HG03457 (cell line): ENCODE results near the gene KRTAP10-2.
"Not testable (repeated sequence)": the region's sequence is repeated elsewhere in the genome, so short reads cannot be mapped to it uniquely, and the experiment has no call there.

Experiments used
- ATAC-seq: cut with Tn5 transposase; IDR thresholded peaks from one replicate; pipeline ENCODE4 v1.9.1; 2021; ENCODE audit warnings: moderate number of reproducible peaks; ENCODE audit not compliant: unreplicated experiment

Gene KRTAP10-2

DNA sequence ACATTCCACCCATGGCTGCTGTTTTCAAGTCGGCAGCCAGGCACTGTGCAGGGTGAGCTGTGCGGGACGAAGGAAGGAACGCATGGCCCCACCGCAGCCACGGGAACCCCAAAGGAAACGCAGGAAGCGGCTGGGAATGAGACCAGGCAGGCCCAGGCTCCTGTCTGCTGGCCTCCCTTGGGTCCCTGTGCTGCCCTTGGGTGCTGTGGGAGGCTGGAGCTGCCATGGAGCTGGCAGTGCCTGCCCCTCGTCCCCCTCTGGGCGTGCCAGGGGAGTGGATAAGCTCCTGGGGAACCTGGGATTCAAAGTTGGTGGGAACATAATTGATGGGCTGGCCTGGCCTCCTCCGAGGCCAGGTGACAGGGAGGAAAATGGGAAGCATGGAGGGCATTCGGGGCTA, 17.0 kb upstream of the KRTAP10-2 start:
- no peak for ATAC-seq

DNA sequence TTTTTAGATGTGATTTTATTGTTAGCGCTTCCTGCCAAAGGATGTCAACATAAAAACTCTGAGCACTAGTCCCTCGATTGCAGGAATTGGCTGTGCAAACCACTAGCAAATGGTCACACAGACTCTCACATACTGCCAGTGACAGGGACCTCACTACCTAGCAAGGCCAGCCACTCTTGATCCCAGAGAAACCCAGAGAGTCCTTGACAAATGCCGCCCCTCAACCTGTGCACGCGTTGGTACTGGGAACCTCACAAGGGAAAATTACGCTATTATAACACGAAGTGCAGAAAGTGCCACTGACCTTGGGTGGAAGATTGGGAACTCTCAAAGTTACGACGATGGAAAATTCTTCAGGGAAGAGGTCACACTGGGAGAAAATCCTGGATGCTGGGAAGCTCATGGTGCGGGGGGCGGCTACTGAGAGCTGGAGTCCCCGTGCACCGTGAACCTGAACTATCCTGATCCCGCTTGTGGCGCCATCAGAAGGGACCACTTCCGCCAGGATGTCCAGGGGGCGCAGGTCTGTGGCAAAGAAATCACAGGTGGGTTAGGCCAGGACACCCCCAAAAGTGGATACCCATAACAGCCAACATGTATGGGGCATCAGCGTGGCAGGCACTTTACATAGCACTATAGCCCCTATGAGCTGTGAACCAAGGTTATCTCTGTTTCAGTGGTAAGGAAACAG, 16.3 kb upstream of the KRTAP10-2 start:
- no peak for ATAC-seq

DNA sequence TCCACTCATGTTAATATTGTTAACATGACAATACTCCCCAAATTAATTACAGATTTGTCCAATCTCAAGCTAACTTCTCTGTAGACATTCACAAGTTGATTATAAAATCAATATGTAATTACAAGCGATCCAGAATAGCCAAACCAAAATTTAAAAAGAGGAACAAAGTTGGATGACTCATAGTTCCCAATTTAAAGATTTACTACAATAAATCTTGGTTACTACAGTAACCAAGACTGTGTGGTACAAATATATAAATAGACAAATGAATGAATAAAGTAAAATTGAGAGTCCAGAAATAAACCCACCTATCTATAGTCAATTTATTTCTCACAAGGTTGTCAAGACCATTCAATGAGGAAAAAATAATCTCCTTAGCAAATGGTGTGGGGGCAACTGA, 15.1 kb upstream of the KRTAP10-2 start:
- ATAC-seq, result no peak

DNA sequence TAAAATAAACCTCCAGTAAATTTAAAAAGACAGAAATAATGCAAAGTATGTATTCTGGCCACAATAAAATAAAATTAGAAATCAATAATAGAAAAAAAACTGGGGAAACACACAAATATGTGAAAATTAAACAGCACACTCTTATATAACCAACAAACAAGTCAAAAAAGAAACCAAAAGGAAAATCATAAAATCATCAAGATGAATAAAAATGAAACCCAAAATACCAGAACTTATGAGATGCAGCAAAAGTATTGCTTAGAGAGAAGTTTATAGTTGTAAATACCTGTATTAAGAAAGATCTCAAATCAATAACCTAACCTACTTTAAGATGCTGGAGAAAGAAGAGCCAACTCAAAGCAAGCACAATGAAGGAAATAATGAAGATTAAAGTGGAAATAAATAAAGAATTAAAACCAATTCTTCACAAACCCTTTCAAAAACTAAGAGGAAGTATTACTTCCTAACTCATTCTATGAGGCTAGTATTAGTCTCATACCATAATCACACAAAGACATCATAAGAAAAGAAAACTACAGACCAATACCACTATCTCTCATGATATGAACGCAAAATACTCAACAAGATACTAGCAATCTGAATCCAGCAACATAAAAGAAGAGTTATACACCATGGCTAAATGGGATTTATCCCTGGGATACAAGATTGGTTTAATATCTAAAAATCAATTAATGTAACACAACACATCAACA, 13.7 kb upstream of the KRTAP10-2 start:
- ATAC-seq, result no peak

DNA sequence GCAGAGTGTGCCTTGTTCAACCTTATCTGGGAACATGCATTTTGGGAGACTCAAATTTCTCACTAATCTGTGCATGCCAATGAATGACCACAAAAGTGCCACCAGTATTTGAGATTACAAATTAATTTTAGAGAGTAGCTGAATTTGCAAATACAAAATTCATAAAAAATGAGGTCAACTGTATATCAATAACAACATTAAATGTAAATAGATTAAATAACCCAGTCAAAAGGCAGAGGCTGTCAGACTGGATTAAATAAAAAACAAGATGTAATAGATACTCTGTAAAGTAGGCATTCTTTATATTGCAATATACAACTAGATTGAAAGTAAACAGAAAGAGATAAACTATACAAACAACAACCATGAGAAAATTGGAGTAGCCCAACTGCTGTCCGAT, 12.8 kb upstream of the KRTAP10-2 start:
- ATAC-seq, result no peak

DNA sequence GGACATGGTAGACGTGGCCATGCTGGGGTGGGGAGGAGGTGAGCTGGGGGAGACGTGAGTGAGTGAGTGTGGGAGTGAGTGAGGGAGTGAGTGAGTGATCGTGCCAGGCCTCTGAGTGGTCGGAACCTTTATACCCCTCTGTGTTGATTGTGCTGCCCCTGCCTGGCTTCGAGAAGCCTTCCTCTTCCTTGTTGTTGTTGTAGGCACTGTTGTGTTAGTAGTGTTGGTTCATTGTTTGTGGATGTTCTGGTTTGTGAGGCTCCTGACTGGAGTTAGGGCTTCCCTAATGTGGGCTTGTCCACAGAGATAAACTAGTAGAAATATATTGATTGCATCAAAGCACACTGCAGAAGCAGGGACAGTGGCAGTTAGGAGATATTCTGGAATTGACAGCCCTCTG, 7.4 kb upstream of the KRTAP10-2 start, which contains the start of gene KRTAP10-3:
TSS of gene KRTAP10-3 (minus strand) at position 101 of the 400 bp plus-strand sequence. CDS start at position 21, 80 bp downstream.
- ATAC-seq, result no peak

DNA sequence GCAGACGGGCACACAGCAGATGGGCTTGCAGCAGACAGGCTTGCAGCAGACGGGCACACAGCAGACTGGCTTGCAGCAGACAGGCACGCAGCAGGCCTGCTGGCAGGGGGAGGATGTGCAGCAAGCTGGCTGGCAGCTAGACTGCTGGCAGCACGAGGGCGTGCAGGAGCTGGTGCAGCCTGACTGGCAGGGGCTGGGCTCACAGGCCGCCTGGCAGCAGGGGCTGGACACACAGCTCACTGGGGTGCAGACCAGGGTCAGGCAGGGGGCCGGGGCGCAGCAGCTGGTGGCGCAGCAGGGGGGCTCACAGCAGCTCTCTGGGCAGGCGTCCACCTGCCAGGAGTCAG, 7.0 kb upstream of the KRTAP10-2 start:
- ATAC-seq, result not testable (repeated sequence)

DNA sequence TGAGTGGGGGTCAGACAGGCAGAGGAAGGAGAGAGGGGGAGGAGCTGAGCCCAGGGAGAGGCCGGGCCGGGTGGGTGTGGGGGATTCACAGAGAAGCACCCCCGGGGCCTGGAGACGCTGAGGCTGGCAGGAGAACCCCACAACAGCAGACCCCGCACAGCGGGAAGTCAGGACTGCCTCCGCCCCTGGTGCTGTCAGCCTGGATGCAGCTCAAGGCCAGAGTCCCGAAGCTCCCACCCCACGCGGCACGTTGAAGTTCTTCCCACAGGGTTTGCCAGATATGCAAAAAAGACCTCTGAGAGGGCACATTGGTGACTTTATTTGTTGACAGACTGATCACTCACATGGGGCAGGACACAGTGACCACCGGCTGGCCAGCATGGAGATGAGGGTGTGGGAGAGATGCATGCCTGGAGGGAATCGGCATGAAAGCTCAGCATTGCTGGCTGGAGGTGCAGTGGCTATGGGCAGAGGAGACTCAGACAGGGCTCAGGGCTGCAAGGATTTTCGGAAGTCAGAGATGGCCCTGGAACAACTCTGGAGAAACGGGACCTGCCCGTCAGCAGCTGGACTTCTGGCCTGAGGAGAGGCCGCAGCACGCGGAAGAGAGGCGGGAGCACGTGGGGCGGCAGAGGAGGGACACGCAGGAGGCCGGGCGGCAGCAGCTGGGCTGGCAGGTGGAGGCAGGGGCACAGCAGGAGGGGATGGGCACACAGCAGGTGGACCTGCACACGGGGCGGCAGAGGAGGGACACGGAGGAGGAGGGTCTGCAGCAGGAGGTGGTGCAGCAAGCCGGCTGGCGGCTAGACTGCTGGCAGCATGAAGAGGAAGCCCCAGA, 6.4 kb upstream of the KRTAP10-2 start:
- ATAC-seq, result no peak

DNA sequence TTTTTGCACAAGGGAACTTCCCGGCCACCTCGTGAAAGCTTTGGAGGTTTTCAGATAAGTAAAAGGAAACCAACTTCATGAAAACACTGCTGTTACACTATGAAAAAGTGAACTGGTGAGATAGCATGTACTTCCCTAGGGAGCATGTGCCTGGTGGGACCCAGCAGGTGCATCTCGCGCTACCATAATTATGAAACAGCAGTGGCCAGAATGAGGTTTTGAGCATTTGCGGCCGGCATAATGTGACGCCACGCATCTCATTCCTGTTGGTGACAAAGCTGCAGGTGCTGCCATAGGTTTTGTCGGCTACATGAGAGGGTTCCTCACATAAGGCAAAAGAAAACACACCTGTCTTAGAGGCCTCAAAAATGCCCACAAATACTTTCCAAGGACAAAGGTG, 5.6 kb upstream of the KRTAP10-2 start:
- no peak for ATAC-seq

DNA sequence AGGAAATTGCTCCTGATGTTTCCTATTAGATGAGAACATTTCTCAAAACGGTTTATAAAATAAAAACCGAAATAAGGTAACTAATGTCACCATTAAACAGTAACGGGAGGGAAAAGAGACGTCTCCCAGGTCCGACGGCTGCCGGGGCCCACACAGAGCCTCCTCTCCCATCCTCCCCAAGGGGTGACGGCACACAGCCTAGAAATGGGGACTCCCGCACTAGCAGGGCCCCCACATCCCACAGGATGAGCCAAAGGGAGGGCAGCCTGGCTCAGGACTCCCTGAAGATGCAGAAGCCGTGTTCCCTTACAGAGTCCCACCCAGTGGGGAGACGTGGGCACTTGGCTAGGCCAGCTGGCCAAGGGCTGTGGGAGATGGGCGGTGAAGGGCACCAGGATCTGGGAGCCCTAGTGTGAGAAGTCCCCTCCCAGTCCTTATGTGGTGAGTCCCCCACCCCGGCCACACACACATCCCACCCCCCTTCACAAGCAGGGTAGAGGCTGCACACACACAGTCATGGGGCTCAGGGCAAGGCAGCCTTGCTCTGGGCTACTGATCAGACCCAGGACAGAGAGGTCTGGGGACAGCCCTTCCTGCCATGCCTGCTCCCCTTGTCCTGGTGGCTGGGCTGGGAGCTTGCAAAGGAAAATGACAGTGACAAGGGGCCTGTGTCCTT, 4.0 kb upstream of the KRTAP10-2 start:
- ATAC-seq, result no peak

DNA sequence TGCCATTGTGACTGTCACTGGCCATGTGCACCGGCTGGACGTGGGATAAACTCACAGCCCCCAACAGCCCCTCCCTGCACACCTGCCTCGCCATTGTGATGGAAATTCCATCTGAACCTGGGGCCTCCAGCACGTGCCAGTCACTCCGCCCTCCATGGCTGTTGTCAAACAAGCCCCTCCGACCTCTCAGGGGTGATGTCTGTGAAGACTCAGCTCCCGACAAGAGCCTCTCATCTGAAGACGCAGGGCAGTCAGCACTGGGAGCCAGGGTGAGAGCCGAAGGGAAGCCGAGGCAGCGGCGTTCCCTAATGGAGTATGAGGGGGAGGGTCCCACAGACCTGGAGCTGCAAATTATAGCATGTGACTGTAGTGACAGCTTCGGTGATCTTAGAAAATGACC, 1.4 kb upstream of the KRTAP10-2 start:
- no peak for ATAC-seq

DNA sequence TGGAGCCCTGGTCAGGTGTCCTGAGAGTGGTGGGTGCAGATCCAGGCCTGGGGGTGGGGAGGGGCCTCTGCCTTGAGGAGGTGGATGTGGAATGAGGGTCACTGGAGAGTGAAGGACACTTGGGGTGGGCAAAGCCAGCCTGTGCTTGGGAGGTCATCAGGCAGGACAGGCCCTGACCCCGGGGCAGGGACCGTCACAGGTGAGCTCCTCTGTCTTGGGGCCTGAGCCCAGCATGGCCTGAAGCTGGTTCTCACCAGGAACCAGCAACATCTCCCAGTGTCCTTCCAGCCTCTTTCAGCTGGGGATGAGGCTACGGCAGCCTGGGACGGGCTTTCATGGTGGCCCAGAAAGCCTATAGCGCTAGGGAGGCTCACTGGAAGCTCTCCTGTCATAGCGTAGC, 831 bp upstream of the KRTAP10-2 start:
- ATAC-seq, result no peak

DNA sequence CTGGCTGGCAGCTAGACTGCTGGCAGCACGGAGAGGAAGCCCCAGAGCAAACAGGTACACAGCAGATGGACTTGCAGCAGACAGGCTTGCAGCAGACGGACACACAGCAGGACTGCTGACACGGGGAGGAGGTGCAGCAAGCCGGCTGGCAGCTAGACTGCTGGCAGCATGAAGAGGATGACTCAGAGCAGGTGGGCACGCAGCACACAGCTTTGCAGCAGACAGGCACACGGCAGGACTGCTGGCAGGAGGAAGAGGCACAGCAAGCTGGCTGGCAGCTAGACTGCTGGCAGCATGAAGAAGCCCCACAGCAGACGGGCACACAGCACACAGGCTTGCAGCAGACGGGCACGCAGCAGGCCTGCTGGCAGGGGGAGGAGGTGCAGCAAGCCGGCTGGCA, 498 bp downstream of the KRTAP10-2 start:
- no peak for ATAC-seq

DNA sequence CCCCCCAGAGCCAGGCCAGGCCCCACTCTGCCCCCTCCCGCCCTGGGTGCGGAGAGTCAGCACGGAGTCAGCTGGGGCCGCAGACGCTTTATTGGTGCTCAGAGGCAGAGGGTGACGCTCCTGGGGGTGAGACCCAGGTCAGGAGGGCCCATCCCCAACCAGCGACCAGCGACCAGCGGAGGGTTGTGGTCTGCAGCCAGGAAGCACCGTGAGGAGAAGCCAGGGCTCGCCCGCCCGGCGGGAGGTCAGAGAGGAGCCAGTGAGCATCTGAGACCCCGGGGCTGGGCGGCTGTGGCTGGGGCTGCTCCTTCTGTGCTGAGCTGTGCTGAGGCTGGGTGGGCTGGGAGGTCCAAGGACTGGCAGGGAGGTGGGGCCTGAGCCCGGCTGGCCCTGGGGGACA, 1.0 kb downstream of the KRTAP10-2 start:
- ATAC-seq, result not testable (repeated sequence)

DNA sequence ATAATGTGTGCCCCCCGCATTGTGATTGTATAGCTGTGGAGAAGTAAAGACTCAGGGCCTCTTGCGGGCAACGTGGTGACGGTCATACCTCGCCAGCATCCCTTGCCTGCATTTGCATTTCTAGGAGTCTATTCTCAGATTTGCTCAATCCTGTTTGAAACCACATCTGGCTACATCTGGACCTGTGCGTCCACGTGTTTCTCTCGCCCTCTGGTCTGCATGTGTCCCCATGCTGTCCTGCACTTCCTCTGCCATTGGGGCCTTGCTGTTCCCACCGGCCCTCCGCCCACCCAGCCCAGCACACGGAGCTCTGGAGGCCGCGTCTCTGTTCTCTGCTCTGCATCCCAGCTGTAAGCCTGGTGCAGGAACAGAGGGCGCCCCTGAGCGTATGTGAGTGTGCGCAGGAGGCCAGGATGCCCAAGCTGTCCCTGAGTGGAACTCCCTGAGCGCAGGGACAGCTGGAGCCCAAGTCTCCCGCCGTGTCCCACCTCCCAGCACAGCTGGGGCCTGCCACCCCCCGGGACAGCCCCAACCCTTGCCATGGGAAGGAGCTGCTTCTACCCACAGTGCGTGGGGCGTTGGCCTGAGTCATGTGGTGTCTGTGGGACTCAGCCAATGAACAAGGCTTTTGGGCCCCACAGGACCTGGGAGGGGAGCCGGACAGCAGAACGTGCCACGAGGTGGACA, 1.6 kb downstream of the KRTAP10-2 start:
- no peak for ATAC-seq

DNA sequence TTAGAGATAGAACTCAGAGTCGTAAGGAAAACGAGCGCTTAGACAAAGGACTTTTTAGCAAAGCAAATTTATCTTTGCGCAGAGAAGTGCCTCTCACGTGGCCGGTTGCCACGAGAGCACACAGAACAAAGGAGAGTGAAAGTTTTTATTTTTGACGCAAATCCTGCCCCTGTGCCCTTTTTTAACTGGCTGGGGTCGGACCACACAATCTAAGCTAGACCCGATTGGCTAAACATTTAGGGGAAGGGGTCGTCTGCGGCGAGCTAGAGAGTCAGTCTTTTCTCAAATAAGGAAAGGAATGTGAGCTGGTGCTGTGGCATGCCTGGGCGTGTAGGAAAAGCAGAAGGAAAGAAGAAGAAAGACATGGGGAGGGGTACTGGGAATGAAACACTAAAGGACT, 2.4 kb downstream of the KRTAP10-2 start:
- ATAC-seq, result no peak

DNA sequence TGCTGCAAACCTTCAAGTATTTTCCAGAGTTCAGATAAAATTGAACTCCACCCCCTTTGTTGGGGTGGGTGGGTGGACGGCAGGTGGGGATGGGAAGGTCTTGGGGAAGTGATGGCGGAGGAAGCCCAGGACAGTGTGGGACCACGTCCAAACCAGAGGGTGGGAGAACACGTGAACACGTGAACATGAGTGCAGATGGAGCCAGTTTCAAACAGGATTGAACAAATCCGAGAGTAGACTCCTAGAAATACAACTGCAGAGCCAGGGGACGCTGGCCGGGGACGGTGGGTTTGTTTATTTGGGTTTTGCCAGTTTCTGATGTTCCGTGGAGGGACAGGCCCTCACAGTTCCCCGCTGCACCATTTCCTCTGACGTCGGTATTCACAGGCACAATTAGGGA, 2.9 kb downstream of the KRTAP10-2 start:
- ATAC-seq, result no peak

DNA sequence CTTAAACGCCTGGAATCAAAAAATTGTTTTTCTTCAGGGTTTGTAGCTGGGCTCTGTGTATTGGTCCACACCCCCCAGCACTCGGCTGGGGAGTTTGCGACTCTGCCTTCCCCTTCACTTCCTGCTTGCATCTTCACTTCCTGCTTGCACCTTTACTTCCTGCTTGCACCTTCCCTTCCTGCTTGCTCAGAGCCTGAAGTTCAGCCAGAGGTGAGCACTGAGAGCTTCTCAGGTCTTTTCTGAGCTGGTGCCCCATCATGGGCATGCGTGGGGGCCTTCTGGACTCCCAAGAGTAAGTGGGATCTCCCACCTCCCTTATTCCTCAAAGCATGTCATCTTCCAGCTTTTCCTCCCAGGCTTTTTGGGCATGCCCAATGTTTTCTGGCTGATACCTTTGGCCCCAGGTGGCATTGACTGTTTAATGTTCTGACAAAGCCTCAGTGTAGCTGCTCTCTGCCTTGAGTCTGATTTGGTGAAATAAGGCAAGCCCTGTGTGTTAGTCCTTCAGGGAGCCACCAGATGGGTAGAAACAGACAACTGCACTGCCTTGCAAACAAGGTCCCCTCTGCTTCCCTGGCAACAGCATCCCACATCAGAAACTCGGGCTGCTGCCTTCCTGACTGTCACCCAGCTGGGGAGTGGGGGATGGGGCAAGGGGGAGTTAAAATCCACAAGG, 3.5 kb downstream of the KRTAP10-2 start:
- no peak for ATAC-seq

DNA sequence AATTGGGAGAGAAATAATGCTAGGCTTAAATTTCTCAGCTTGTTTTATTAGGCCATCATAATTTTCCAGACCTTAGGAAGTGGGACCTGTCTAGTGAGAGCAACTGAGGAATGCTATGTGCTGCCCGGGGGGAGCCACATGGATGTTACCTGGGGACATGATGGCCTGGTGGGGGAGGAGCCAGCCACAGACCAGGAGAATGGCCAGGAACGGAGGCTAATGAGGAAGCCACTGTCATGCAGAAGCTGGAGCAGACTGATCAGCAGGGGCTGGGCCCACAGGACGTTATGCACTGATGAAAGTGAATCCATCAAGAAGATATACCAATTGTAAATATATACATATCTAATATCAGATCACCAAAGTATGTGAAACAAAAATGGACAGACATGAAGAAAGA, 6.7 kb downstream of the KRTAP10-2 start:
- no peak for ATAC-seq

DNA sequence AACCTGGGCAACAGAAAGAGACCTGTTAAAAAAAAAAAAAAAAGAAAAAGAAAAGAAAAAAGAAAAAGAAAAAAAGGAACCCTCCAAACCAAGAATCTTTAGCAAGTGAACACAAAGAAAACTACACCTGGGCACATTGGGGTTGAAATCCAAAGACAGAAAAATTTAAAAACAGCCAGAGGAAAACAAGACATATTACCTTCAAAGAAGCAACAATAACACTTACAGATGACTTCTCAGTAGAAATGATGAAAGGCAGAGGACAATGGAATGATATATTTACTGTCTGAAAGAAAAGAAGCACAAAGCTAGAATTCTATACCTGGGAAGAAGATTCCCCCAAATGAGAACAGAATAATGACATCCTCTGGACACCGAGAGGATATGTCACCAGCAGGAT, 8.6 kb downstream of the KRTAP10-2 start:
- no peak for ATAC-seq
